ENCODE measurements around the gene PARD3.
"Not testable (repeated sequence)": the region's sequence is repeated elsewhere in the genome, so short reads cannot be mapped to it uniquely, and the experiment has no call there.

Gene PARD3

DNA sequence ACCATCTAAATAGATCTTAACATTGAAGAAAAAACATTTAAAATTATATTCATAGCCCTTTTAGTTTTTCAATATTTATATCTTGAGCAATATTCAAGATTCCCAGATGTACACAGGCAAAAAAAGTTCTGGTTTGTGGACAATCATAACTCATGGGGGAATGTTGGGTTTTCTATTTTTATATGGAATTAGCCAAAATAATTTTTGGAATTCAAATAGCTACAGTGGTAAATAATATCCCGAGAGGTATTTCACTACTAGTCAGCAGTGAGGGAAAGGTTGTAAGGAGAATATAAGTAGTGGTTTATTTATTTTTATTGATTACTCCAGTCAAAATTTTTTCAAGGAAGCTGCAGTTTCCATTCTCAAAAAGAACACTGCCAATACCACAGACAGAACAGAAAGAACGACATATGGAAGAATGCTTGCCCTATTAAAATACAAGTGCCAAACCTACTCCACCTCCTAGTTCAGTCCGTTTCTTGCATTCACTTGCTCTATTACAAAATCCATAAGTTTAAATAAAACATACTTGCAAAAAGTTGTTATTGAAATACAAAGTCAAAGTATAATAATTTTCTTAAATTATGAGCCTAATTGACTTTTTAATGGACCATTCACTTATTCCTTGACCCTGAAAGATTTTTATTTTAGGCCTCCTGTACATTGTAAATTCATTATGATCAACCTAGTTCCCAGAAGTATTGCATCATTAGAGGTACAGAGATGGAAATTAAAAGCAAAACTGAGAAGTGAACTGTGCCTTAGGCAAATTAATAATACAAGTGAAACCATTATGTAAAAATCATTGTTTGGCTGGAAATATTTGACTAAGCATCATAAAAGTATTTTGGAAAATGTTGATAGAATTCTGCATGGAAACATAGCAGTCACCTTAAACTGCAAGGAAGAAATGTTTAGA lies 533.2 kb downstream of the PARD3 start:
- DNase-seq: peak; percentile 12 to 76 (median 43)

DNA sequence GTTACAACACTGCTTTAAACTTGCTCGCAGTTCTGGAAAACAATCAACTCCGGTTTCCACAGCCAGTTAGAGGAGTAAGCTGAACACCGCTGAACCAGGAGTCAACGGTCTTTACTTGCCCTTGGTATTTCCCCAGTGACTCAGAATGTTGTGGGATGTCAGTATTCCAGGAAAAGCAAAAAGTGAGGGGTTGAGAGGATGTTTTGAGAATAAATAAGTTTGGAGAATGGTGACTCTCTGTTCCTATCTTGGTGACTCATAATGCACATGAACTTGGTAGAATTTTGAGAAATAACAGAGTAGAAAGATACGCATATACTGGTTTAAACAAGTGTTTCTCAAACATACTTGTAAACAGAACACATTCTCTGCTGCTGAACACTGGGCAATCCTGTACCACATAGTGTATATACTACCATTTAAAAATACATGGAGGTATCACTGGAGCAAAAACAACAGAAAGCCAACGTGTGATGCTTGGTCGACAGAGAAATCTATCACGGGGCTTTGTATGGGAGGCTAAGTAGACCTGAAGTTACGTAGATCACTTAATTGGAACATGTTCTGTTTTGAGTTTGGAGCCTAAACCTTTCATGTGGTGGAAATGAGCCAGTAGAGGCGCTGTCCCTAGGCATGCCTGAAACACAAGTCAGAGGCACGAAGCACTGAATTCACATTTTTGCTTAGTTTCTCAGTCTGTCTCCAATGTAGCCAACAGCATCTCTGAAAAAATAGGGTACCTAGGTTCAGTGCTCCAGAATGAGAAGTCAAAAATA lies 534.3 kb downstream of the PARD3 start:
- DNase-seq: peak; percentile 32 to 78 (median 37)

DNA sequence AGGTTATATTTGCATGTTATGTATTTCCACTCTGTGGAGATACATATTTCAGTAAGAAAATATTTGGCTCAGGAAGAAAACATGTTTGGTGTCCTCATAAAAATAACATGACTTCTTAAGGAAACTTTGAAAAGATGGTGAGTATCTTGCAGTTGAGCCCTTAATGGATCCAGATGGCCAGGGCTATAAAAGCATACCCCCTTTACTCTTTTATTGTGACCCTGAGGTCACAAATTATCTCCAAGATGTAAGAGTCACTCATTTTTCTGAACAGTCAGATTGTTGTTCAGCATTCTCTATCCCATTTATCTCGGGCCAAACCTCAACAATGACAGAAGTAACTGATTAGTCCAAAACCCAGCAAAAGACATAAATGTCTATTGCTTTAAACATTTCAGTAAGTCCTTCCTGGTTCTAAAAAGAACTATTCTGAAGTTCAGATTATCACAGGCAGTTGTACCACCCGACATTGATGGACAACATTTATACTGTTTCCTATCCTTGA lies 539.4 kb downstream of the PARD3 start:
- no peak for DNase-seq

DNA sequence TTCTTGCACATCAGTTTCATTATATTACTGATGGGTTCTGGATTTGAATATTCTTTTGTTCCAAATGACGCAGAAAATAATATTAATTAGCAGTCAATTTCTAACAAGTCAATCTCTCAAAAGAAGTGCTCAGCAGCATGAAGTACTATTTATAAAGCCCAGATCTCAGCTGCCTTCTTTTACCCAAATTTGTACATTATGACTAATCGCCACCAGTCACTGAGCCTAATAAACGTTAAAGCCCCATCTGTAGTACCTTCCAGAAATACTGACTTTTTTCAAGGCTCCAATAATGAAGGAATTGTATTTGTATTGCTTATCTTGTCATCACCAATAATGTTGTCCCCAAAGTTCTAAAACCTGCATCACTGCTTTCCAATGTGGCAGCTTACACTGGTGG lies 540.2 kb downstream of the PARD3 start:
- no peak for DNase-seq

DNA sequence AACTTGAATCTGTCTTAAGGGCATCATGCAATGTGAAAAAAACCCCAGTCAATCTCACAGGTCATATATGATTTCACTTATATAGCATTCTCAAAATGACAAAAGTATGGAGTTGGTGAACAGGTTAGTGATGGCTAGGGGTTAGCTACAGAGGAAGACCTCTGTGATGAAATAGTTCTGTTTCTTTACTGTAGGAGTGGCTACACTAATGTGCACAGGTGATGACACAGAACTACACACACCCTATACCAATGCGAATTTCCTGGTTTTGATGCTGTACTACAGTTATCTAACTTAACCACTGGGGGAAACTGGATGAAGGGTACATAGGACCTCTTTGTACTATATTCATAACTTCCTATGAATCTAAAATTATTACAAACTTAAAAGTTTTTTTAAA lies 541.8 kb downstream of the PARD3 start:
- DNase-seq: no peak

DNA sequence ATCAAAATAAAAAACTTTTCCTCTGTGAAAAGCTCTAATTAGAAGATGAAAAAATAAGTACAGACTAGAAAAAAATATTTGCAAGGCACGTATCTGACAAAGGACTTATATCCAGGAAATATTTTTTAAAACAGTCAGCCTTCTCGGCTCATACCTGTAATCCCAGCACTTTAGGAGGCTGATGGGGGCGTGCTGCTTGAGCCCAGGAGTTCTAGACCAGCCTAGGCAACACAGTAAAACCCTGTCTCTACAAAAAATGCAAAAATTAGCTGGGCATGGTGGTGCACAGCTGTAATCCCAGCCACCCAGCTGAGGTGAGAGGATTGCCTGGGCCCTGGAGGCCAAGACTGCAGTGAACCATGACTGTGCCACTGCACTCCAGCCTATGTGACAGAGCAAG lies 542.8 kb downstream of the PARD3 start:
- no peak for DNase-seq

DNA sequence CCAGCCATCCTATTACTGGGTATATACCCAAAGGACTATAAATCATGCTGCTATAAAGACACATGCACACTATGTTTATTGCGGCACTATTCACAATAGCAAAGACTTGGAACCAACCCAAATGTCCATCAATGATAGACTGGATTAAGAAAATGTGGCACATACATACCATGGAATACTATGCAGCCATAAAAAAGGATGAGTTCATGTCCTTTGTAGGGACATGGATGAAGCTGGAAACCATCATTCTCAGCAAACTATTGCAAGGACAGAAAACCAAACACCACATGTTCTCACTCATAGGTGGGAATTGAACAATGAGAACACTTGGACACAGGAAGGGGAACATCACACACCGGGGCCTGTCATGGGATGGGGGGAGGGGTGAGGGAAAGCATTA lies 546.7 kb downstream of the PARD3 start:
- DNase-seq: not testable (repeated sequence)

DNA sequence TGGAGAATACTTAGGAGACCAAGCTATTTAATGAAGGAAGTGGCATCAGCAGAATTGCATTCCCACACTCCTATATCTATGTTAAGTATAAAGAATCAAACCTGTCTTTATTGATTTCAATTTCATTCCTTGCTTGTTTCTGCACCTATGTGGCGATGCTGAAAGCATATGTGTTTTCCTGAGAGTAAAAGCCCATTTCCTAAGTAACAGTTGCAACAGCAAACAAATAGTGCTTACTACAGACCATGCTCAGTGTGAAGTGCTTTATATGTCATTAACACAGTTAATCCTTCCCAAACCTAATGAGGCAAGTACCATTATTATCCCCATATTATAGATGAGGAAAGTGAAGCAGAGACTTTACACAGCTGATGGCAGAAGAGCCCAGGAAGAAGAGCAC lies 552.1 kb downstream of the PARD3 start:
- DNase-seq: no peak

DNA sequence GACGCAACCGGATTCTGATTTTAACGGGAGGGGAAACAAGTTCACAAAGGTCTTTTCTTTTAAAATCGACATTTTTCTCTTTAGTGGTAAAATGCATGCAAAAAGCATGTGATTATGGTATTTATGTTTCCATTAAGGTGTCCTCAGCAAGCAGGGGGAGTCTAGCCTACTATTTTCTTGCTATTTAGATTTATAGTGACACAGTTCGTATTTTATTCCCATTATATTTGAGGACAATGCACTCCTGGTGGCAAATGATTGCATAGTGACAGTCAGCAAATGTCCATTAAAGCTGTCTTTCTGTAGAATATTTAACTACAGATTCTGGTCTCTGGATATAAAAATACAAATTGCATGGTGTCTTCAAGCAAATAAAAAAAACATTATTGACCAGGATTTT lies 554.2 kb downstream of the PARD3 start:
- no peak for DNase-seq

DNA sequence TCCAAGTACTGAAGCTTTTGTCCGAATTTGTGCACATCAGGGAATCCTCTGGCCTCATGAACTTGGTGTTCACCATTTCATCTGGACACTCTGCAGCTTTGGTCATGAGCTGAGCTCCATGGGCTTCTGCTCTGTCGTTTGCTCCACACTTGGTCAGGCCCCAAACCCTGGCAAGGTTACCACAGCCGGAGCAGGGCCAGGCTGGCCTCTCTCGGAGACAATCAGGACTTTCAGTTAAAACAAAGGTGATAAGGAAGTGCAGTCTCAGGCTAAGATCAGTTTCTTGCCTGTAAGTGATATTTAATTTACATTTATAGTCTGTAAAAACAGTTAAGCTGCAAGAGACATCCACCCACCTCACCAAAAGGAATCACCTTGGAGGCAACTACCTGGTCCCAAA lies 558.9 kb downstream of the PARD3 start:
- DNase-seq: no peak

DNA sequence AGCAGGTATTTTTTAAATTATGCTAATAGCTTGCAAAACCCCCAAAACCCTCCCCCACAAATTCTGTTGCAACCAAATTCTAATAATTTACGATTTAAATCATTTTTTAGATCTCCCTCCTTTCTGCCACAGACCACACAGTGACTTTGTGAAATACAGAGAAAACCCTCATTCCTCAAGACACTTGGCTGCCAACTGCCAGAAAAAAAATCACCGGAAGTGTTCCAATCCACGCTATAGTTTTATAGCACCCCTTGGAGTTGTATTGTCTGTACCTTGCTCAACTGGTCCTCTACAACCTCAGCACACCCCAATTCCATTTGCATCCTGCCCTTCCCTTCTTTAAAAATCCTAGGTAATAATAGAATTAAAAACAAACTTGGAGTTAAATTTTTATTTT lies 560.1 kb downstream of the PARD3 start:
- no peak for DNase-seq

DNA sequence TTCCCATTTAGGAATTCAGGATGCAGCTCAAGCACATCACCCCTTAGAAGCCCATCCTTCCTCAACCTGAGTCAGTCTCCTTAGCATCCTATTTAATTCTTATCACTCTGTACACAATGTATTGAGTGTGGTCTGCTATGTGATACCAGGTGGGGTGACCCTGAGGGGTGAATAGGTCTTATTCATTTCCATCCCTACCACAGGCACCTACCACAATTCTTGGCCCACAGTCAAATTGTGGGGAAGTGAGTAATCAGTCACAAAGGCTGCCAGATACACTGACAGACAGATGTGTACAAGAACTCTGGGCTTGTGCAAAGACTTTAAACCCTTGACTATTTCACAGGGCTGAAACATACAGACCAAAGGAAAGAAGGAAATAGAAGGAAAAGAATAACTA lies 560.5 kb downstream of the PARD3 start:
- DNase-seq: no peak

DNA sequence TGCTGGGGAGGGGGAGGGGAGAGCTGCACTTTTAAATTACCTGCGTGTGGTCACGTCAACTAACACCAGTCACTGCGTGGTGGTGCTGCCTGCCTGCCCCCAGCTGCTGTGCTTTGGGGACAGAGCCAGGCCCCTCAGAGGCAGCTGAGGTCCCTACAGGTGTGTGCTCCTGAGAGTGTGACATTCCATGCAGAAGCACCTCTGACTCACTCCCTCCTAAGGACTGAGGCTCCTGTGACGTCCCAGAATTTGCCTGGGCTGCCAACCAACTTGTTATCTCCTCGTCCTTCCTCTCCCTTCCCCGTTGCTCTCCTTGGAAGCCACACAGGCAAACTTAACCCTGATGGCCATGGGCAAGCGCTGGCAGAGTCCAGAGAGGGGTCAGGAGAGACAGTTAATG lies 563.0 kb downstream of the PARD3 start:
- DNase-seq: no peak

DNA sequence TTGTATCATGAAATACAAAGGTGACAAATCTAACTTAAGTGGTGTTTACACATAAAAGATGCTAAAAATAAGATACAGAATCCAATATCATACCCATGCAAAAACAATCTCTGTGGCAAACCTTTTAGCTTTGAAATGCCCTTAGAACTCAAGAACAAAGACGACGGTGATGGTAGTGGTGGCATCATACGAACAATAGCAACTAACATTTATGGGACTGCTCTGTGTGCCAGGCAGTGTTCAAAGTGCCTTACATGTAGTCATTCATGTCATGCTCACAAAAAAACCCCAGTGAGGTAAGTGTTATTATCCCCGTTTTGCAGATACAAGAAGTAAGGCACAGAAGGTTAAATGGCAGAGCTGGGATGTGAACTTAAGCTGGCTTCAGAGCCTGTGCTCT lies 563.9 kb downstream of the PARD3 start:
- DNase-seq: no peak

DNA sequence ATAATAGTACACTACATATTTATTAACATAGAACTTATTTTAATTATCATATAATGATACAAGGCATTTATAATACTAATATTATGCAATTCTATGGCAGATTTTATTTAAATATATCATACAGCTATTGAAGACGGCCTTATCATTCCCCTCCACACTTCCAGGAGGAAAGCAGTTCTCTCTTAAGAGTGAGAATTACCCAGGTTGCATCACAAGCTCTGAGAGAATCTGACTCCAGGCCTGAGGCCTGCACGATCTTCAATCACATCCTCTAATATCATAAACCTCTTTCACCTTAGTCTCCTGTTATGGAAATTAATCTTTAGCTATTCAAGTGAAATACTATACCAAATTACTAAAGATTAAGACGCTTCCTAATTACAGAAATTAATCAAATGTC lies 564.4 kb downstream of the PARD3 start:
- DNase-seq: no peak

DNA sequence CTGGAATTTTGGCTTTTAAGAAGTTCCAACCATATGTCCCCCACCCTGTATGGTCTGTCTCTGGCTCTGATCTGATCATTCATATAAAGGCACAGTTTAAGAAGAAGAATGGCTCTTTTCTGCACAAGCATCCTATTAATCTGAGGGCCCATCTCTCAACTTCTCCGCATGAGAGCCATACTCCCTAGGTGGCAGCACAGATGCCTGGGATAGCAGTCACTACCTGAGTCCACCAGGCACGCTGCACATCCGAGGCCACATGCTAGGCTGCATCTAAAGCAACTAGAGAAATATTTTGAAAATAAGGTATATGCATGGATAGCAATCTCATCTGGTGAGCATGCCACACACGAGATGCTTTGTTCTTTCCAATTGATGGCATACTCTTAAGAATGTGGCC lies 565.5 kb downstream of the PARD3 start:
- DNase-seq: no peak

DNA sequence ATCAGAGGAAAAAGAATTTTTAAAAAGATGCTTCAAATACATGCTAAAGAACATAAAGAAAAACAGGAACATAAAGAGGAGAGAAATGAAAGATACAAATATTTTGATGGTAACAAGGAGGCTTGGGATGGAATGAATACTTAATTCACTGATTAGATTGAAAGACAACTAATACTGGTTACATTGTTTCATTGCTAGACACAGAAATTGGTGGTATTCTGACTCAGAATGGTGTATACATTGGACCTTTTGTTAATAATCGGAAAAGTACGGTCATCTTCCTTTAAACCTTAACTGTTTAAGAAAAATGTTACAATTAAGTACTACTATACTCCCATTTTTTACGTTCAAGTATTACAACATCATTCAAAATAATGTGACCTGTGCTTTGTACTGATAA lies 567.5 kb downstream of the PARD3 start:
- DNase-seq: no peak

DNA sequence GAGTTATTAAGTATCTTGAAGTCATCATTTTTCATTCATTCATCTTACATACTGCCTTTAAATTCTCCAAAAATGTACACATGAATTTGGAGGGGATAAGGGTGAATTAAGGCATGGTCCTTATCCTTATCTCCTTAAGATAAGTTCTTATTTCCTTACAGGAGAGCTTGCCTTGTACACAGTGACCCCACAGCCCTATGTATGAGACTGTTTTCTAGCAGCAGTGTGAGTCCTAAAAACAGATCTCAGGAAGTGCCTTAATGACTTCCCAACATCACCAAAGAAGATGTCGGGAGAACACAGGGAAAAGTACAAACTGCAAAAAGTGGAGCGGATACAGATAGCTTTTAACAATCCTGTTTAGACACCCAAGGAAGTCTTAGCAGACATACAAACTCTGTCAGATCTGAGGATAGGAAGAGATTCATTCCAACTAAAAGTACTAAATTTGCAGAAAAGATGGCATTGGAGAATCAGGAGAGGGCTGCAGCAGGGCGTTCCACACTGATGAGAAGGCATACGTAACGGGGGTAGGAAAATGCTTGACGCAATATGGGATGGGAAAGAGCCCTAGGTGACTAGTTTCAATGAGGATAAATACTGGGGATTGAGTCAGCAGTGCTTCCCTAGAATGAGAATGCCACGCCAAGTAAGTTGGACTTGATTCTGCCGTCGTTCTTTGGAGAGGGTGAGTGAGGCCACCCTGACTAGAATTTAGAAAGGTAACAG lies 570.2 kb downstream of the PARD3 start:
- no peak for DNase-seq

DNA sequence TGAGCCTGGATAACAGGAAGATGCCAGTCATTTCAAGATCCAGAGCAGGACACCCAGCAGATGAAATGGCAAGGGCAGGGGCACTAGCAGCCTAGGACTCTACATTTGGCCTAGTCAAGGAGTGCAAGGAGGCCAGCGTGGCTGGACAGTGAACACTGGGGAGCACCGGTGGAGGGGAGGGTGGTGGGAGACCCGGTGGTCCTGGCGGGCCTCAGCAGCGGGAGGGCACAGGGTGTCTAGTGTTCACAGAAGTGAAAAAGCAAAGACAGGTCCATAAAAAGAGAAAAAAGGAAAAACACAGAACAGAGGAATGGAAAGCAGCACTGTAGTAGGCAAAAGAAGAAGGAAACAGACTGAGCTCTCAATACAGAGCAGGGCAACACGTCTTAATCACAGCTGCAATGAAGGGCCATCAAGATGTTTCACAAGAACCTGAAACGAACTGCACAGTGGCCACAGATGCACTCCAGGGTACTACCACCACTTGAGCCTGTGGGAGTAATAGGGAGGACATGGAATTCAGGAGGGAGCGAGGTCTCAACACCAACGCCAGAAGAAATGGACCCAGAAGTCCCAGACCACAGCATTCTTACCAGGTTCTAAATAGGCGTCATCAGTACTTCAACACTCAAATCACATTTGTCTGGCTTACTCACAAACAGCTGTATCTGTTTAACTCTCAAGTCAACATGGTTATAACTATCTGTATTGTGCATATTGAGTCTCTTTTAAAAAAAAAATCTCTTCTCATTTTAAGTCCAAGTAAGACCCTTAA lies 573.7 kb downstream of the PARD3 start:
- no peak for DNase-seq

DNA sequence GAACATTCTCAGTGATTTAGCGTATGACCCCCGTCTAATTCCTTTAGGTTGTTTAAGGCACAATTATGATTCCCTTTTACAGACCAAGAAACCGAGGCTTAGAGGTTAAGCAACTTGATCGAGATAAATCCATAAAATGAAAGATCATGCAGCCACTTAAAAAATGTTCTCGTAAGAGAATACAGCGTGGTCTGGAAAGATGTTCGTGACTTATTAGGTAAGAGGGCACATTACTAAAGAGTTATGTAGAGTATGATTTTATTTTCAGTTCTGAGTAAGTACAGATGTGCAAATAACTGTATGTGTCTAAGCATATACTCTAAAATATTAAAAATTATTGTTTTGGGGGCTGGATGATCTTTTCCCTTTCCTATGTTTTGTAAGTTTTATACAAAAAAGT lies 575.1 kb downstream of the PARD3 start:
- DNase-seq: no peak

DNA sequence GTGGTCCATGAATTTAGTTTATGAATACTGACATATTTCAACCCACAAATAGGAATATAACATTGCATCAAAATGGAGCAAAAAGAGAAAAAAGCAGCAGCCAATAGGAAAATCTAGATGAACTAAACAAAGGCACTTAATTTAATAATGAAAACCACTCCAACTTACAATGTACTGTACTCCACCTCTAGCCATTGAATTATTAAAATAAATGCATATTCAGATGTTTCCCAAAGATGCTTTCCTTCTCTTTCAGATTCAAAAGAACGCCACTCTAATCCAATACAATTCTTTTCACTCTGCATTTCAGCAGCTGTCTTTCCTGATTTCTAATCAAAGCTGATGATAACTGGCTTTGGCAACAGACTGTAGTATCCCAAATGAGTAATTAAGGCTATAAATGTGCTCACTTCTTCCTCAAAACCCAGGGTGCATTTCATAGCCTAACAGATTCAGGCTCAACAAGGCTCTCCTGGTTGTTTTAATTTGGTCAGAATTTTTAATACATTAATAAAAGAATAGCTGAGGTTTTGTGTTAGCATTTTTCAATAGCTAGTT lies 577.1 kb downstream of the PARD3 start:
- DNase-seq: no peak

DNA sequence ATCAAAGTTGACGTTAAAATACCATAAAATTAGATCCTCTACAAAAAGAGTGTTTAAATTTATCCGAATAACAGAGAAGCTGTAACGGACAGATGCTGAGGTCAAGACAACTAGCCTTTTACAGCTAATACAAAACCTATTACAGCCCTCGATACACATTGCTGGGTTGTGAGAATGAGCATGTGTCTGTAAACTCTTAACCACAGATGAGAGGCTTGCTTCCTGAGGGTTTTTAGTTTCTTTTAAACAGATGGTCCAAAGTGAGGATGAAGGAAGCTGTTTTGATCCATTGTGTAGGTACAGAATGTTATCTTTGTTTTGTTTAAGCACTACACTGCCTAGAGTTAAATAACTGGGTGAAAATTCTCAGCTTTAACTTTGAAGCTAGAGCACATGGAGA lies 578.2 kb downstream of the PARD3 start:
- no peak for DNase-seq

All from suppressor macrophage treated with lipopolysaccharide for 1 hour (primary cell).